ENCODE results near the gene PYHIN1.
"Not testable (repeated sequence)": the region's sequence is repeated elsewhere in the genome, so short reads cannot be mapped to it uniquely, and the experiment has no call there.

PYHIN1 gene

DNA sequence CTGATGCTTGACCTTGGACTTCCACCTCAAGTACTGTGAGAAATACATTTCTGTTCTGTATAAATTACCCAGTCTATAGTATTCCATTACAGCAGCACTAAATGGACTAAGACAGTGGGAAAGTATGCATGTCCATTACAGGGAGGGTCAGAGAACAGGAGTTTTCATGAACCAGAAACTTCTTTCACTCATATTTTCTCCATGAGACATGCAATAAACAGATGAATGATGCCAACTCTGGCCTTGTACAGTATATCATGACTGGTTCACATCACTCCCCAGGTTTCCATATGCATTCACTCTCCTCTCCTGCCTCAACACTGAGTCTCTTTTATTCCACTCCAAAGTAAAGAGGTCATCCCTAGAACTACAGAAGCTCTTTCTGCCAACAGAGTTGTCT is 73.8 kb downstream of the PYHIN1 start:
- peaks cover 9% of the 10 kb centered on the region for H3K9me3 ChIP-seq (ENCODE audit: severe bottlenecking)
- no peaks in the 10 kb centered on the region for H3K36me3 ChIP-seq
- no peak overlapping the region for H3K27ac ChIP-seq
- no peak for DNase-seq
- no peak overlapping the region for H3K4me3 ChIP-seq (ENCODE audit: low read depth, low read length)
- TF ChIP-seq, protein P1, sequence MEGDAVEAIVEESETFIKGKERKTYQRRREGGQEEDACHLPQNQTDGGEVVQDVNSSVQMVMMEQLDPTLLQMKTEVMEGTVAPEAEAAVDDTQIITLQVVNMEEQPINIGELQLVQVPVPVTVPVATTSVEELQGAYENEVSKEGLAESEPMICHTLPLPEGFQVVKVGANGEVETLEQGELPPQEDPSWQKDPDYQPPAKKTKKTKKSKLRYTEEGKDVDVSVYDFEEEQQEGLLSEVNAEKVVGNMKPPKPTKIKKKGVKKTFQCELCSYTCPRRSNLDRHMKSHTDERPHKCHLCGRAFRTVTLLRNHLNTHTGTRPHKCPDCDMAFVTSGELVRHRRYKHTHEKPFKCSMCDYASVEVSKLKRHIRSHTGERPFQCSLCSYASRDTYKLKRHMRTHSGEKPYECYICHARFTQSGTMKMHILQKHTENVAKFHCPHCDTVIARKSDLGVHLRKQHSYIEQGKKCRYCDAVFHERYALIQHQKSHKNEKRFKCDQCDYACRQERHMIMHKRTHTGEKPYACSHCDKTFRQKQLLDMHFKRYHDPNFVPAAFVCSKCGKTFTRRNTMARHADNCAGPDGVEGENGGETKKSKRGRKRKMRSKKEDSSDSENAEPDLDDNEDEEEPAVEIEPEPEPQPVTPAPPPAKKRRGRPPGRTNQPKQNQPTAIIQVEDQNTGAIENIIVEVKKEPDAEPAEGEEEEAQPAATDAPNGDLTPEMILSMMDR (IDR thresholded peaks at IDR 0.05; ENCODE audit: low read depth, low read length), result no peak
- peaks cover 93% of the 10 kb centered on the region for H3K27me3 ChIP-seq (ENCODE audit: insufficient read depth, low read depth, severe bottlenecking)

DNA sequence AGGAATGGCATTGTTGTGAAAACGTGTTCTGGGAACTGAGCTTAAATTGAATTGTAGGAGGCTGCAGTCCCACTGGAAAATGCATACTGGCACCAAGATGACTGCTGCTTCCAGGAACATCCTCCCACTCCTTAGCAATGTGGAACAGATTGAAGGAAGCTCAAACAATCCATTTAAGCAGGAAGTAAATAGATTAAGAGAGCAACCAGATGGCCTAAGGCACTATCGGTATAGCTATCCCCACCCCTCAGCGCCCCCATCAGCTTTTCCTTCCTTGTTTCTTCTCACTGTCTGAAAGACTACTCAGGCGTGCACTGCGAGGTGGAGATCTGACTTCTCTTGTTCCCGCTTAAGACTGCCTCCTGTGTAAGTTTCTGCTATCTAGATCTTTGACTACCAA is 74.3 kb downstream of the PYHIN1 start:
- Histone ChIP-seq H3K36me3 (no peaks in the 10 kb centered on the region), H3K27ac (no peak overlapping the region), H3K4me3 (ENCODE audit: low read depth, low read length) (no peak overlapping the region), H3K27me3 (ENCODE audit: insufficient read depth, low read depth, severe bottlenecking) (peaks cover 93% of the 10 kb centered on the region), H3K9me3 (ENCODE audit: severe bottlenecking) (peaks cover 9% of the 10 kb centered on the region)
- TF ChIP-seq, protein P1 (IDR thresholded peaks at IDR 0.05; ENCODE audit: low read depth, low read length), result no peak
- peak; percentile 30 for DNase-seq

DNA sequence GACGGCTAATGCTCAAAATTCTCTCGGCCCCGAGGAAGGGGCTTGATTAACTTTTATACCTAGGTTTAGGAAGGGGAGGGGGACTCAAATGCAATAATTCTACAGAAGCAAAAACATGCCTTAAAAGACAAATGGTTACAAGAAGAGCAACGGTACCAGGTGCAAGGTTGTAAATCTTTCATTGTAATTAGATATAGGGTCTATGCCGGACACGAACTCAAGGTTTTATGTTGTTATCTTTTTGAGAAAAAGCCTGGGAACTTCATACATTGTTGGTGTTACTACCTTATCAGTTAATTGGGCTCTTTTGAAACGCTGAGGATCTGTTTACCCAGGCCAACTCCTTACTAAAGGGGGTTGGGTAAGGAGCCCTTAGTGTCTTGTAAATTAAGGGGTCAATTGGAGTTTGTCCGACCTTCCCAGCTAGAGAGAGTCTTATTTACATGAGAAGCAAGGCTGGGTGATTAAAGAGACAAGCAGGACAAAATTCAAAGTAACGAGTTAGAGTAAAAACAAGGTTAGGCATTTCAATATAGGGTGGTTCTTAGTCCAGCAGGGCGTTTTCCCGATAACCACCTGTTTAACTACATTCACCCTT is 75.0 kb downstream of the PYHIN1 start:
- H3K9me3 ChIP-seq (ENCODE audit: severe bottlenecking); H3K36me3 ChIP-seq; H3K4me3 ChIP-seq (ENCODE audit: low read depth, low read length); DNase-seq; H3K27ac ChIP-seq: not testable (repeated sequence)
- H3K27me3 ChIP-seq (ENCODE audit: insufficient read depth, low read depth, severe bottlenecking), result peaks cover 94% of the 10 kb centered on the region

DNA sequence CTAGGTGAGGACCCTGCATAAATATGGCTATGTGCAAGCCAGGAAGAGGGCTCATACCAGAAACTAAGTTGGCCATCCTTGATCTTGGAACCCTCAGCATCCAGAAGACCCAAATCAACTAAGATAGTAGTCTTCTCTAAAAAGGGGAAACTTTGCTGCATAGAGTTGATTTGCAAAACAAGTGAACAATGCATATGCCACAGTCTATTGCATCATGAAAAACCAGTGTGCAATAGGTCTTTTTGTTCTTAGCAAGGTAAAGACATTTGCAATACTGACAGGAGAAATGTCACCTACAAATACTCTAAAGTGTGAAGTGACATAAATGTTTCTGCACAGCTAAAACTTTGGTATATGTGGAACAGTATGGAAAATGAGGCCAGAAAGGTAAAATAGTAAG is 76.4 kb downstream of the PYHIN1 start:
- peaks cover 98% of the 10 kb centered on the region for H3K27me3 ChIP-seq (ENCODE audit: insufficient read depth, low read depth, severe bottlenecking)
- H3K9me3 ChIP-seq (ENCODE audit: severe bottlenecking), result peaks cover 9% of the 10 kb centered on the region
- TF ChIP-seq, protein P1 (IDR thresholded peaks at IDR 0.05; ENCODE audit: low read depth, low read length), result no peak
- H3K36me3 ChIP-seq, result no peaks in the 10 kb centered on the region
- DNase-seq, result no peak
- H3K27ac ChIP-seq, result no peak overlapping the region
- no peak overlapping the region for H3K4me3 ChIP-seq (ENCODE audit: low read depth, low read length)

DNA sequence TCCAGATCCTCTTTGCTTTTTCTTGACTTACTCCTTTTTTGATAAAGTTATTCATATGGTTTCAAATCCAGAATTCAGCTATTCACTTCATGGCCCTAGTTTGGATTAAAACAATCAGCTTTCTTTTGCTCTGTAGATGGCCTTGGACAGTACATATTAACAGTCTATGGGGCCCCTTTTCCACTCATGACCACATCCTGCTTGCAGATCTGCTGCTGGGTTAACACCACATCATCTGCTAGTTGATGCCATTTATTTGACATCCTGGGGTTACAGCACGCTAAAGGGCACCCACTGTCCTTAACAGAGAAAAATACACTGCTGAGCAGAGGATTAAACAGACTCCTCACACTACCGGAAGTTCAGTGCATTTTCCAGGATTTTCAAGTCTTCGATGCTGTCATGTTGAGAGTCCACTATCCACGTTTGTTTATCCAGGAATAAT is 77.4 kb downstream of the PYHIN1 start:
- H3K27me3 ChIP-seq (ENCODE audit: insufficient read depth, low read depth, severe bottlenecking), result peaks cover 96% of the 10 kb centered on the region
- TF ChIP-seq, protein P1 (IDR thresholded peaks at IDR 0.05; ENCODE audit: low read depth, low read length), result no peak
- H3K36me3 ChIP-seq, result no peaks in the 10 kb centered on the region
- no peak for DNase-seq
- H3K9me3 ChIP-seq (ENCODE audit: severe bottlenecking), result peaks cover 9% of the 10 kb centered on the region
- no peak overlapping the region for H3K4me3 ChIP-seq (ENCODE audit: low read depth, low read length)
- H3K27ac ChIP-seq, result no peak overlapping the region

DNA sequence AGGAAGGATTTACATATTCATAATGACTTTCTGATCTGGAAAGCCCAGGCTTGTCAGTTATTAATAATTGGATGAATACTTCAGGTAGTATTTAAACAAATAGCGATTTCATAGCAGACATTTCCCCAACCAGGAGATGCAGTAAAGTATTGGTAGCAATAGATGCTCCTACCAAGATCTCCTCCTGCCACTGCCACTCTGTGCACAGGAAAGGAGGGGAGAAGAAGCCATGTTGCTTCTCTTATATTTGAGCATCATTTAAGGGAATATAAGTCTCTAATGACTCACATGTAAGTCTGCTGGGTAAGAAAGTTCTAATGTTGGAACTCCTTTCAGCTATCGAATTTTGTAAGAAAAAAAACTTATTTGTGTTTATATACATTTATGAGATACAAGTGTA is 77.9 kb downstream of the PYHIN1 start:
- H3K9me3 ChIP-seq (ENCODE audit: severe bottlenecking), result peaks cover 9% of the 10 kb centered on the region
- DNase-seq, result no peak
- no peak overlapping the region for H3K4me3 ChIP-seq (ENCODE audit: low read depth, low read length)
- no peak overlapping the region for H3K27ac ChIP-seq
- H3K36me3 ChIP-seq, result no peaks in the 10 kb centered on the region
- H3K27me3 ChIP-seq (ENCODE audit: insufficient read depth, low read depth, severe bottlenecking), result peaks cover 96% of the 10 kb centered on the region
- TF ChIP-seq, protein P1 (IDR thresholded peaks at IDR 0.05; ENCODE audit: low read depth, low read length), result no peak

All from WERI-Rb-1 (cell line).